GM18517 (cell line): ENCODE measurements around the gene RNASE8.
"Not testable (repeated sequence)": the region's sequence is repeated elsewhere in the genome, so short reads cannot be mapped to it uniquely, and the experiment has no call there.

ENCODE experiments used
- ATAC-seq: cut with Tn5 transposase; IDR thresholded peaks from one replicate; pipeline ENCODE4 v1.9.1; 2021; ENCODE audit warnings: mild to moderate bottlenecking, moderate library complexity; ENCODE audit not compliant: unreplicated experiment

RNASE8 gene

GRCh38 chr14:21029917-21030316 is 27.7 kb upstream of the RNASE8 start, which contains the start of gene TPPP2:
TPPP2 (plus strand) TSS chr14:21030217; CDS start chr14:21030582, 365 bp downstream.
- no peak for ATAC-seq

- no peak for ATAC-seq
Measured at GRCh38 chr14:21030531-21030930, 27.1 kb upstream of the RNASE8 start.

- no peak for ATAC-seq
Measured at GRCh38 chr14:21032326-21033132, 25.1 kb upstream of the RNASE8 start.

- no peak for ATAC-seq
Measured at GRCh38 chr14:21033133-21033698, 24.4 kb upstream of the RNASE8 start.

GRCh38 chr14:21034707-21035106 is 22.9 kb upstream of the RNASE8 start, which contains the start of gene RNASE13:
RNASE13 (minus strand) TSS chr14:21034807; CDS start chr14:21034288, 519 bp downstream.
- ATAC-seq: no peak

- no peak for ATAC-seq
Measured at GRCh38 chr14:21036751-21037150, 20.9 kb upstream of the RNASE8 start.

GRCh38 chr14:21037156-21037555 is 20.5 kb upstream of the RNASE8 start:
- no peak for ATAC-seq

GRCh38 chr14:21038441-21039422 is 18.9 kb upstream of the RNASE8 start:
- ATAC-seq: no peak

- ATAC-seq: no peak
Measured at GRCh38 chr14:21039585-21040369, 17.8 kb upstream of the RNASE8 start.

GRCh38 chr14:21040370-21040925 is 17.2 kb upstream of the RNASE8 start:
- ATAC-seq: no peak

- not testable (repeated sequence) for ATAC-seq
Measured at GRCh38 chr14:21040941-21041340, 16.7 kb upstream of the RNASE8 start.

- no peak for ATAC-seq
Measured at GRCh38 chr14:21041676-21042433, 15.8 kb upstream of the RNASE8 start, which contains the start of gene RNASE7. RNASE7 (plus strand) TSS chr14:21042362; CDS start chr14:21042993, 631 bp downstream.

GRCh38 chr14:21042918-21043317 is 14.7 kb upstream of the RNASE8 start:
- ATAC-seq: no peak

- no peak for ATAC-seq
Measured at GRCh38 chr14:21043387-21043973, 14.1 kb upstream of the RNASE8 start.

GRCh38 chr14:21043974-21044618 is 13.5 kb upstream of the RNASE8 start:
- no peak for ATAC-seq

GRCh38 chr14:21047378-21047781 is 10.2 kb upstream of the RNASE8 start:
- no peak for ATAC-seq

GRCh38 chr14:21048638-21049037 is 9.0 kb upstream of the RNASE8 start:
- no peak for ATAC-seq

- ATAC-seq: no peak
Measured at GRCh38 chr14:21049271-21049673, 8.3 kb upstream of the RNASE8 start.
